ENCODE measurements around the gene NLGN1. TPM values are rescaled to one million over a fixed set of nuclear protein-coding genes. Genes with fewer than 3 reads are reported as not detected.

NLGN1 gene
- polyA plus RNA-seq, 1 donor from 2014 or later = 2.7 TPM

DNA sequence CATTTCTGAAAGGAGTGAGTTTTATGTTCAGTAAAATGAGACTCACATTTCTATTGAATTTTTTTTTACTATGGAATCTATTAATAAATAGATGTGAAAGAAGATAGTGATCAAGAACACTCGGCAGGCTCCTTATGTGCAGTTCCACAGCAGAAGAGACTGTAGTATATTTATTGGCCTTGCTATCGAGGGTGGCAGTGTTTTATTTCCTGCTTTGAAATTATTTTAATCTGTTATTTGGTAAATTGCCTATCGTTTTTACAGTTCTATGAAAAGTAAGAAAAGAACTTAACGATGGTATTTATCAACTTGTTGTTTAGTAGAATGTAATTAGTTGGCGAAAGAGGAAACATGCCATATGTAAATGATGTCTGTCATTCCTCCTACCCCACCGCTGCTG is 238.3 kb downstream of the NLGN1 start:
- no peaks in the 10 kb centered on the region for H3F3A ChIP-seq (ENCODE audit: insufficient read depth, low read length, poor library complexity, severe bottlenecking)
- no peak overlapping the region for H3K9ac ChIP-seq (ENCODE audit: low read length)
- H3K27ac ChIP-seq (ENCODE audit: low read length) = no peak overlapping the region
- H3K36me3 ChIP-seq (ENCODE audit: insufficient read depth, low read length) = no peaks in the 10 kb centered on the region
- no peaks in the 10 kb centered on the region for H3K27me3 ChIP-seq (ENCODE audit: insufficient read depth, low read depth, low read length)
- TF ChIP-seq POLR2AphosphoS5 (IDR thresholded peaks at IDR 0.05) = no peak
- no peak for TF ChIP-seq EP300 (conservative IDR thresholded peaks at IDR 0.05; ENCODE audit: poor library complexity, severe bottlenecking)
- TF ChIP-seq, protein P1, sequence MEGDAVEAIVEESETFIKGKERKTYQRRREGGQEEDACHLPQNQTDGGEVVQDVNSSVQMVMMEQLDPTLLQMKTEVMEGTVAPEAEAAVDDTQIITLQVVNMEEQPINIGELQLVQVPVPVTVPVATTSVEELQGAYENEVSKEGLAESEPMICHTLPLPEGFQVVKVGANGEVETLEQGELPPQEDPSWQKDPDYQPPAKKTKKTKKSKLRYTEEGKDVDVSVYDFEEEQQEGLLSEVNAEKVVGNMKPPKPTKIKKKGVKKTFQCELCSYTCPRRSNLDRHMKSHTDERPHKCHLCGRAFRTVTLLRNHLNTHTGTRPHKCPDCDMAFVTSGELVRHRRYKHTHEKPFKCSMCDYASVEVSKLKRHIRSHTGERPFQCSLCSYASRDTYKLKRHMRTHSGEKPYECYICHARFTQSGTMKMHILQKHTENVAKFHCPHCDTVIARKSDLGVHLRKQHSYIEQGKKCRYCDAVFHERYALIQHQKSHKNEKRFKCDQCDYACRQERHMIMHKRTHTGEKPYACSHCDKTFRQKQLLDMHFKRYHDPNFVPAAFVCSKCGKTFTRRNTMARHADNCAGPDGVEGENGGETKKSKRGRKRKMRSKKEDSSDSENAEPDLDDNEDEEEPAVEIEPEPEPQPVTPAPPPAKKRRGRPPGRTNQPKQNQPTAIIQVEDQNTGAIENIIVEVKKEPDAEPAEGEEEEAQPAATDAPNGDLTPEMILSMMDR (IDR thresholded peaks at IDR 0.05; ENCODE audit: poor library complexity, severe bottlenecking) = no peak
- TF ChIP-seq TAF1 (IDR thresholded peaks at IDR 0.05; ENCODE audit: low read depth) = no peak
- TF ChIP-seq SMC3 (conservative IDR thresholded peaks at IDR 0.05; ENCODE audit: poor library complexity) = no peak
- TF ChIP-seq, protein P2, sequence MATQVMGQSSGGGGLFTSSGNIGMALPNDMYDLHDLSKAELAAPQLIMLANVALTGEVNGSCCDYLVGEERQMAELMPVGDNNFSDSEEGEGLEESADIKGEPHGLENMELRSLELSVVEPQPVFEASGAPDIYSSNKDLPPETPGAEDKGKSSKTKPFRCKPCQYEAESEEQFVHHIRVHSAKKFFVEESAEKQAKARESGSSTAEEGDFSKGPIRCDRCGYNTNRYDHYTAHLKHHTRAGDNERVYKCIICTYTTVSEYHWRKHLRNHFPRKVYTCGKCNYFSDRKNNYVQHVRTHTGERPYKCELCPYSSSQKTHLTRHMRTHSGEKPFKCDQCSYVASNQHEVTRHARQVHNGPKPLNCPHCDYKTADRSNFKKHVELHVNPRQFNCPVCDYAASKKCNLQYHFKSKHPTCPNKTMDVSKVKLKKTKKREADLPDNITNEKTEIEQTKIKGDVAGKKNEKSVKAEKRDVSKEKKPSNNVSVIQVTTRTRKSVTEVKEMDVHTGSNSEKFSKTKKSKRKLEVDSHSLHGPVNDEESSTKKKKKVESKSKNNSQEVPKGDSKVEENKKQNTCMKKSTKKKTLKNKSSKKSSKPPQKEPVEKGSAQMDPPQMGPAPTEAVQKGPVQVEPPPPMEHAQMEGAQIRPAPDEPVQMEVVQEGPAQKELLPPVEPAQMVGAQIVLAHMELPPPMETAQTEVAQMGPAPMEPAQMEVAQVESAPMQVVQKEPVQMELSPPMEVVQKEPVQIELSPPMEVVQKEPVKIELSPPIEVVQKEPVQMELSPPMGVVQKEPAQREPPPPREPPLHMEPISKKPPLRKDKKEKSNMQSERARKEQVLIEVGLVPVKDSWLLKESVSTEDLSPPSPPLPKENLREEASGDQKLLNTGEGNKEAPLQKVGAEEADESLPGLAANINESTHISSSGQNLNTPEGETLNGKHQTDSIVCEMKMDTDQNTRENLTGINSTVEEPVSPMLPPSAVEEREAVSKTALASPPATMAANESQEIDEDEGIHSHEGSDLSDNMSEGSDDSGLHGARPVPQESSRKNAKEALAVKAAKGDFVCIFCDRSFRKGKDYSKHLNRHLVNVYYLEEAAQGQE (IDR thresholded peaks at IDR 0.05; ENCODE audit: borderline replicate concordance) = no peak
- TF ChIP-seq MXI1 (conservative IDR thresholded peaks at IDR 0.05; ENCODE audit: poor library complexity, severe bottlenecking) = no peak
- TF ChIP-seq RAD21 (conservative IDR thresholded peaks at IDR 0.05) = no peak
- TF ChIP-seq EZH2 (IDR thresholded peaks at IDR 0.05; ENCODE audit: borderline replicate concordance, insufficient read depth, low read length, poor library complexity, severe bottlenecking) = no peak
- no peaks in the 10 kb centered on the region for H3K9me3 ChIP-seq (ENCODE audit: low read length)
- H3K4me2 ChIP-seq (ENCODE audit: low read length) = no peak overlapping the region
- H3K79me2 ChIP-seq (replicated peaks; ENCODE audit: insufficient read depth, low read length) = no peaks in the 10 kb centered on the region
- no peaks in the 10 kb centered on the region for H4K20me1 ChIP-seq (ENCODE audit: insufficient read depth)
- H3K9me2 ChIP-seq (ENCODE audit: insufficient read depth, low read length) = no peaks in the 10 kb centered on the region
- no peak overlapping the region for H2AFZ ChIP-seq (ENCODE audit: low read depth, low read length)
- H3K4me3 ChIP-seq (ENCODE audit: low read length) = no peak overlapping the region

DNA sequence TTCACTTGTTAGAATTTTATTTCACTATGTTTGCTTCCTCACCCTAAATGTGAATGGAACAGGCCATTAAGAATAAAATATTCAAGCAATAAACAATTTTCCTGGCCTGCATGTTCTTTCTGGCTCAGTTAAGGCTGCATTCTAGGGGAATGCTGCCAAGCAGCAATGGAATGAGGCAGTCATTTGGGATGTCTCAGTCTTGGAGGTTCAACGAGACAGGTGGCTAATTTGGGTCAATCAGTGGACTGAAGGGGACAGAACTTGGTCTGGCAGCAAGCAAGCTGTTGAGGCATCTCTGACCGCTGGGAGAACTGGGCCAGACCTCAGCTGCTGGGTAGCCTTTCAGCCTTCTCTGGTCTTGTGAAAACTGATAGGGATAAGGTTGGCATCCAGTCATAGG is 241.6 kb downstream of the NLGN1 start:
- no peak overlapping the region for H2AFZ ChIP-seq (ENCODE audit: low read depth, low read length)
- no peak overlapping the region for H3K4me2 ChIP-seq (ENCODE audit: low read length)
- no peaks in the 10 kb centered on the region for H3K79me2 ChIP-seq (replicated peaks; ENCODE audit: insufficient read depth, low read length)
- H3K9me3 ChIP-seq (ENCODE audit: low read length) = no peaks in the 10 kb centered on the region
- H3K9me2 ChIP-seq (ENCODE audit: insufficient read depth, low read length) = no peaks in the 10 kb centered on the region
- H3K27me3 ChIP-seq (ENCODE audit: insufficient read depth, low read depth, low read length) = no peaks in the 10 kb centered on the region
- H3K36me3 ChIP-seq (ENCODE audit: insufficient read depth, low read length) = no peaks in the 10 kb centered on the region
- H3K4me3 ChIP-seq (ENCODE audit: low read length) = no peak overlapping the region
- H3F3A ChIP-seq (ENCODE audit: insufficient read depth, low read length, poor library complexity, severe bottlenecking) = no peaks in the 10 kb centered on the region
- no peaks in the 10 kb centered on the region for H4K20me1 ChIP-seq (ENCODE audit: insufficient read depth)
- no peak overlapping the region for H3K27ac ChIP-seq (ENCODE audit: low read length)
- no peak for TF ChIP-seq SMC3 (conservative IDR thresholded peaks at IDR 0.05; ENCODE audit: poor library complexity)
- TF ChIP-seq MXI1 (conservative IDR thresholded peaks at IDR 0.05; ENCODE audit: poor library complexity, severe bottlenecking) = no peak
- no peak for TF ChIP-seq RAD21 (conservative IDR thresholded peaks at IDR 0.05)
- no peak for TF ChIP-seq EZH2 (IDR thresholded peaks at IDR 0.05; ENCODE audit: borderline replicate concordance, insufficient read depth, low read length, poor library complexity, severe bottlenecking)
- no peak overlapping the region for H3K9ac ChIP-seq (ENCODE audit: low read length)

Measured in neural cell (in vitro differentiated cells).